ENCODE results near the gene CACNA1G.

Gene CACNA1G

GRCh38 chr17:50645748-50646682 lies 85.5 kb downstream of the CACNA1G start:
- no peak overlapping the region for H3K27ac ChIP-seq (ENCODE audit: low read depth, low read length)
- H3K4me3 ChIP-seq (ENCODE audit: low read depth, low read length), result no peak overlapping the region
- H3K27me3 ChIP-seq (ENCODE audit: control insufficient read depth, insufficient read depth, low read length), result no peaks in the 10 kb centered on the region
- no peaks in the 10 kb centered on the region for H3K36me3 ChIP-seq (ENCODE audit: control insufficient read depth, insufficient read depth, low read length)
- H3K9me3 ChIP-seq (ENCODE audit: control insufficient read depth, insufficient read depth, low read depth, low read length), result no peaks in the 10 kb centered on the region
- H3K4me1 ChIP-seq (ENCODE audit: control insufficient read depth, insufficient read depth, low read length), result peaks cover 6% of the 10 kb centered on the region; the same call in 1 of the 2 replicates
- H3K9ac ChIP-seq (ENCODE audit: low read length), result no peak overlapping the region

DNA sequence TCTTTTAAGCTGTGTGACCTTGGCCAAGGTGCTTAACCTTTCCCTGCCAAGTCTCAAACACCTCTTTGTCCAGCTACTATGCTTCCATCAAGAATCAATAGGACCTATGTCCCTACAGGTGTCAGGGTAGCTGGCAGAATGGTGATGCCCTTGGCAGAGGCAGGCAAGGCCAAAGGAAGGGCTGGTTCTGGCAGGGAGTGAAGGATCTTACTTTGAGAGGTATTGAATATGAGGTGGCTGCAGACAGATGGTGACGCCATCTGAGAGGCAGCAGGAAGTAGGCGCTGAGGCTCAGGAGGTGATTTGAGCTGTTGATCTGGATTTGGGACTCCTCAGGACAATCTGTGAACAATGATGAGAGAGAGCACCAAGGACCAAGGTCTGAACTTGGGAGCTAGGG lies 86.7 kb downstream of the CACNA1G start:
- Histone ChIP-seq H3K9me3 (ENCODE audit: control insufficient read depth, insufficient read depth, low read depth, low read length) (no peaks in the 10 kb centered on the region), H3K4me3 (ENCODE audit: low read depth, low read length) (no peak overlapping the region), H3K4me1 (ENCODE audit: control insufficient read depth, insufficient read depth, low read length) (no peaks in the 10 kb centered on the region; the same call in 1 of the 2 replicates), H3K27me3 (ENCODE audit: control insufficient read depth, insufficient read depth, low read length) (no peaks in the 10 kb centered on the region), H3K27ac (ENCODE audit: low read depth, low read length) (no peak overlapping the region), H3K36me3 (ENCODE audit: control insufficient read depth, insufficient read depth, low read length) (no peaks in the 10 kb centered on the region), H3K9ac (ENCODE audit: low read length) (no peak overlapping the region)

- no peak overlapping the region for H3K27ac ChIP-seq (ENCODE audit: low read depth, low read length)
These were observed 88.8 kb downstream of the CACNA1G start for GRCh38 chr17:50649042-50649908.

GRCh38 chr17:50651661-50652060 lies 91.1 kb downstream of the CACNA1G start:
- H3K4me1 ChIP-seq (ENCODE audit: control insufficient read depth, insufficient read depth, low read length), result no peaks in the 10 kb centered on the region; the same call in 1 of the 2 replicates
- no peaks in the 10 kb centered on the region for H3K36me3 ChIP-seq (ENCODE audit: control insufficient read depth, insufficient read depth, low read length)
- H3K9ac ChIP-seq (ENCODE audit: low read length), result no peak overlapping the region
- no peak overlapping the region for H3K27ac ChIP-seq (ENCODE audit: low read depth, low read length)
- H3K9me3 ChIP-seq (ENCODE audit: control insufficient read depth, insufficient read depth, low read depth, low read length), result no peaks in the 10 kb centered on the region
- H3K27me3 ChIP-seq (ENCODE audit: control insufficient read depth, insufficient read depth, low read length), result no peaks in the 10 kb centered on the region
- no peak overlapping the region for H3K4me3 ChIP-seq (ENCODE audit: low read depth, low read length)

More at GRCh38 chr17:50649042-50649908, 88.8 kb downstream of the CACNA1G start:
- Histone ChIP-seq H3K4me1 (ENCODE audit: control insufficient read depth, insufficient read depth, low read length) (no peaks in the 10 kb centered on the region), H3K27me3 (ENCODE audit: control insufficient read depth, insufficient read depth, low read length) (no peaks in the 10 kb centered on the region), H3K9ac (ENCODE audit: low read length) (no peak overlapping the region), H3K9me3 (ENCODE audit: control insufficient read depth, insufficient read depth, low read depth, low read length) (no peaks in the 10 kb centered on the region), H3K4me3 (ENCODE audit: low read depth, low read length) (no peak overlapping the region), H3K36me3 (ENCODE audit: control insufficient read depth, insufficient read depth, low read length) (no peaks in the 10 kb centered on the region)

- H3K4me1 ChIP-seq (ENCODE audit: control insufficient read depth, insufficient read depth, low read length), result no peaks in the 10 kb centered on the region; the same call in 1 of the 2 replicates
- no peaks in the 10 kb centered on the region for H3K9me3 ChIP-seq (ENCODE audit: control insufficient read depth, insufficient read depth, low read depth, low read length)
- H3K36me3 ChIP-seq (ENCODE audit: control insufficient read depth, insufficient read depth, low read length), result no peaks in the 10 kb centered on the region
- H3K27me3 ChIP-seq (ENCODE audit: control insufficient read depth, insufficient read depth, low read length), result no peaks in the 10 kb centered on the region
- H3K27ac ChIP-seq (ENCODE audit: low read depth, low read length), result no peak overlapping the region
- no peak overlapping the region for H3K4me3 ChIP-seq (ENCODE audit: low read depth, low read length)
- H3K9ac ChIP-seq (ENCODE audit: low read length), result no peak overlapping the region
These were observed 93.2 kb downstream of the CACNA1G start for GRCh38 chr17:50653738-50654137.

GRCh38 chr17:50656509-50656908 lies 96.0 kb downstream of the CACNA1G start:
- no peaks in the 10 kb centered on the region for H3K27me3 ChIP-seq (ENCODE audit: control insufficient read depth, insufficient read depth, low read length)
- H3K27ac ChIP-seq (ENCODE audit: low read depth, low read length), result no peak overlapping the region
- H3K4me1 ChIP-seq (ENCODE audit: control insufficient read depth, insufficient read depth, low read length), result peaks cover 17% of the 10 kb centered on the region
- no peak overlapping the region for H3K9ac ChIP-seq (ENCODE audit: low read length)
- no peak overlapping the region for H3K4me3 ChIP-seq (ENCODE audit: low read depth, low read length)
- H3K36me3 ChIP-seq (ENCODE audit: control insufficient read depth, insufficient read depth, low read length), result no peaks in the 10 kb centered on the region
- H3K9me3 ChIP-seq (ENCODE audit: control insufficient read depth, insufficient read depth, low read depth, low read length), result no peaks in the 10 kb centered on the region

DNA sequence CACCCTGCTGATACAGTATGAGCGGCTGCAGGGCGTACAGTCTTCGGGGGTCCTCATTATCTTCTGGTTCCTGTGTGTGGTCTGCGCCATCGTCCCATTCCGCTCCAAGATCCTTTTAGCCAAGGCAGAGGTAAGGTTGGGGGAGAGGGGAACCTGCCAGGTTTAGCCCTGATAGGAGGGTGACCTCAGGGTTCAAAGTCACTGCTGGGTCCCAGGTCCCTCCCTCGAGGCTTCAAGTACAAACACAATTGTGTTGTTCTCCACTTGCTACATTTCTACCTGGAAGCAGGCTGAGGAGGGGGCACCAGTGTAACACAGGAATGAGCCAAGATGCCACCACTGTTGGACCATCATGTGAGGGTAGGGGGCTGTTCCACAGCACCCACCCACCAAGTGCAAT lies 96.5 kb downstream of the CACNA1G start:
- Histone ChIP-seq H3K36me3 (ENCODE audit: control insufficient read depth, insufficient read depth, low read length) (no peaks in the 10 kb centered on the region), H3K27ac (ENCODE audit: low read depth, low read length) (no peak overlapping the region), H3K9ac (ENCODE audit: low read length) (no peak overlapping the region), H3K27me3 (ENCODE audit: control insufficient read depth, insufficient read depth, low read length) (no peaks in the 10 kb centered on the region), H3K4me1 (ENCODE audit: control insufficient read depth, insufficient read depth, low read length) (peaks cover 23% of the 10 kb centered on the region), H3K9me3 (ENCODE audit: control insufficient read depth, insufficient read depth, low read depth, low read length) (no peaks in the 10 kb centered on the region), H3K4me3 (ENCODE audit: low read depth, low read length) (no peak overlapping the region)

GRCh38 chr17:50657627-50658026 lies 97.1 kb downstream of the CACNA1G start:
- Histone ChIP-seq H3K27me3 (ENCODE audit: control insufficient read depth, insufficient read depth, low read length) (no peaks in the 10 kb centered on the region), H3K27ac (ENCODE audit: low read depth, low read length) (no peak overlapping the region), H3K36me3 (ENCODE audit: control insufficient read depth, insufficient read depth, low read length) (no peaks in the 10 kb centered on the region), H3K9me3 (ENCODE audit: control insufficient read depth, insufficient read depth, low read depth, low read length) (no peaks in the 10 kb centered on the region), H3K4me3 (ENCODE audit: low read depth, low read length) (no peak overlapping the region), H3K9ac (ENCODE audit: low read length) (no peak overlapping the region), H3K4me1 (ENCODE audit: control insufficient read depth, insufficient read depth, low read length) (peaks cover 26% of the 10 kb centered on the region)

- Histone ChIP-seq H3K27me3 (ENCODE audit: control insufficient read depth, insufficient read depth, low read length) (no peaks in the 10 kb centered on the region), H3K4me1 (ENCODE audit: control insufficient read depth, insufficient read depth, low read length) (peaks cover 26% of the 10 kb centered on the region), H3K36me3 (ENCODE audit: control insufficient read depth, insufficient read depth, low read length) (no peaks in the 10 kb centered on the region), H3K27ac (ENCODE audit: low read depth, low read length) (no peak overlapping the region), H3K9ac (ENCODE audit: low read length) (no peak overlapping the region), H3K4me3 (ENCODE audit: low read depth, low read length) (no peak overlapping the region), H3K9me3 (ENCODE audit: control insufficient read depth, insufficient read depth, low read depth, low read length) (no peaks in the 10 kb centered on the region)
These were observed 98.1 kb downstream of the CACNA1G start for GRCh38 chr17:50658616-50659015.

DNA sequence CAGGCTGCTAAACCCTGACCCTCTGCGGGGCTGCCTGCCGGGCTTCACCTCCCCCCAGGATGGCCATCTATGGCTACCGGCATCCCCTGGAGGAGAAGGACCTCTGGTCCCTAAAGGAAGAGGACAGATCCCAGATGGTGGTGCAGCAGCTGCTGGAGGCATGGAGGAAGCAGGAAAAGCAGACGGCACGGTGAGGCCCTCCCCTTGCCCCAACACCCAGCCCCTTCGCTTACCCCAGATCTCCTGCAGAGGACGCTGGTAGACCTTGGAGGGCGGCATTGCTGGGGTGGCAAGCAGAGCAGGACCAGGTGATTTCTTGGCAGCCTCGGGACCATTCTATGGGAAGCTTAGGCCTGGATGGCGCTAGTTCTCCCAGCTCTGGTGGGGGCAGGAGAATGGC lies 98.7 kb downstream of the CACNA1G start:
- no peaks in the 10 kb centered on the region for H3K36me3 ChIP-seq (ENCODE audit: control insufficient read depth, insufficient read depth, low read length)
- H3K4me3 ChIP-seq (ENCODE audit: low read depth, low read length), result no peak overlapping the region
- H3K9me3 ChIP-seq (ENCODE audit: control insufficient read depth, insufficient read depth, low read depth, low read length), result no peaks in the 10 kb centered on the region
- no peak overlapping the region for H3K9ac ChIP-seq (ENCODE audit: low read length)
- peaks cover 26% of the 10 kb centered on the region for H3K4me1 ChIP-seq (ENCODE audit: control insufficient read depth, insufficient read depth, low read length)
- H3K27ac ChIP-seq (ENCODE audit: low read depth, low read length), result no peak overlapping the region
- H3K27me3 ChIP-seq (ENCODE audit: control insufficient read depth, insufficient read depth, low read length), result no peaks in the 10 kb centered on the region

All from HUES6 (cell line).